GM19025 (cell line): ENCODE results near the gene TMEM59L.

Experiments used
- ATAC-seq: cut with Tn5 transposase; IDR thresholded peaks from one replicate; pipeline ENCODE4 v1.9.1; 2021; ENCODE audit warnings: mild to moderate bottlenecking, low read depth, moderate library complexity; ENCODE audit not compliant: unreplicated experiment

The TMEM59L gene

GRCh38 chr19:18670312-18670711 lies 57.6 kb downstream of the TMEM59L start:
- ATAC-seq, result no peak
